Karpas-422 (cell line): ENCODE data around the gene DOCK4. TPM values are rescaled to one million over a fixed set of nuclear protein-coding genes. Genes with fewer than 3 reads are reported as not detected.

ENCODE experiments used
- DNase-seq: peaks from one replicate; pipeline ENCODE4 v3.0.0-alpha.2; 2015
- H2AFZ ChIP-seq: fragments of 200-600 bp; sonication (generic); 2 replicates; pipeline ENCODE4 v1.6.1; 2014; ENCODE audit warnings: antibody characterized with exemption, low read length, mixed read lengths
- H3K27ac ChIP-seq: fragments of 200-600 bp; sonication (generic); 2 replicates; pipeline ENCODE4 v1.5.1; 2014; ENCODE audit warnings: mild to moderate bottlenecking, low read length, moderate library complexity
- H3K27me3 ChIP-seq: fragments of 200-600 bp; sonication (generic); 2 replicates; pipeline ENCODE4 v1.6.1; 2014; ENCODE audit warnings: low read length, mixed read lengths
- H3K36me3 ChIP-seq: fragments of 200-600 bp; sonication (generic); 2 replicates; pipeline ENCODE4 v1.6.1; 2014; ENCODE audit warnings: low read length, mixed read lengths; ENCODE audit not compliant: insufficient read depth
- H3K4me1 ChIP-seq: fragments of 200-600 bp; sonication (generic); 2 replicates; pipeline ENCODE4 v1.6.1; 2014; ENCODE audit warnings: mild to moderate bottlenecking, low read length, mixed read lengths
- H3K4me2 ChIP-seq: fragments of 200-600 bp; sonication (generic); 2 replicates; pipeline ENCODE4 v1.6.1; 2014; ENCODE audit warnings: low read length, low read depth, mild to moderate bottlenecking; ENCODE audit not compliant: poor library complexity, severe bottlenecking
- H3K4me3 ChIP-seq: fragments of 200-600 bp; sonication (generic); 2 replicates; pipeline ENCODE4 v1.5.1; 2014; ENCODE audit warnings: mild to moderate bottlenecking, antibody characterized with exemption, low read length, mixed read lengths
- H3K79me2 ChIP-seq: fragments of 200-600 bp; sonication (generic); 2 replicates; pipeline ENCODE4 v1.6.1; 2014; ENCODE audit warnings: mild to moderate bottlenecking, low read length, mixed read lengths
- H3K9ac ChIP-seq: fragments of 200-600 bp; sonication (generic); 2 replicates; pipeline ENCODE4 v1.6.0; 2014; ENCODE audit warnings: low read length
- H3K9me2 ChIP-seq: fragments of 200-600 bp; sonication (generic), shearing (Covaris generic); replicated peaks from 2 replicates; pipeline ENCODE4 v1.6.0; 2014; ENCODE audit warnings: mild to moderate bottlenecking, low read length, moderate library complexity; ENCODE audit not compliant: insufficient read depth
- H3K9me3 ChIP-seq: fragments of 300-700, 200-600 bp; sonication (generic); 2 replicates; pipeline ENCODE4 v1.6.1; 2014; ENCODE audit warnings: low read length, mixed read lengths
- H4K20me1 ChIP-seq: fragments of 200-600 bp; sonication (generic); 2 replicates; pipeline ENCODE4 v1.6.1; 2014; ENCODE audit warnings: mild to moderate bottlenecking, antibody characterized with exemption, low read length, low read depth; ENCODE audit not compliant: insufficient read depth
- total RNA-seq: library from RNA; depleted of rRNA; stranded (reverse); fragments of >200 nt; shearing (Covaris generic); gene quantifications from 2 replicates; pipeline ENCODE4 v1.2.3, GENCODE V29; 2014; ENCODE audit warnings: low replicate concordance

The DOCK4 gene
- total RNA-seq, 1 experiment from 2014 or later = 0.07 TPM

- no peak for DNase-seq
- Histone ChIP-seq H3K9me3 (no peaks in the 10 kb centered on the region), H3K4me2 (no peak overlapping the region), H3K4me3 (no peak overlapping the region), H2AFZ (no peak overlapping the region), H3K9ac (no peak overlapping the region), H4K20me1 (no peaks in the 10 kb centered on the region), H3K9me2 (no peaks in the 10 kb centered on the region), H3K27me3 (no peaks in the 10 kb centered on the region), H3K4me1 (no peaks in the 10 kb centered on the region), H3K79me2 (no peaks in the 10 kb centered on the region), H3K27ac (no peak overlapping the region), H3K36me3 (no peaks in the 10 kb centered on the region)
Observed at GRCh38 chr7:112192236-112193154, 13.7 kb downstream of the DOCK4 start.

- no peaks in the 10 kb centered on the region for H3K4me1 ChIP-seq
Observed at GRCh38 chr7:112190120-112190519, 16.1 kb downstream of the DOCK4 start.

GRCh38 chr7:112189691-112190090 is 16.5 kb downstream of the DOCK4 start:
- Histone ChIP-seq H3K9me3 (no peaks in the 10 kb centered on the region), H2AFZ (no peak overlapping the region), H3K27me3 (no peaks in the 10 kb centered on the region), H3K79me2 (no peaks in the 10 kb centered on the region), H3K4me1 (no peaks in the 10 kb centered on the region), H3K4me3 (no peak overlapping the region), H3K9me2 (no peaks in the 10 kb centered on the region), H3K27ac (no peak overlapping the region), H3K36me3 (no peaks in the 10 kb centered on the region), H4K20me1 (no peaks in the 10 kb centered on the region), H3K9ac (no peak overlapping the region), H3K4me2 (no peak overlapping the region)
- no peak for DNase-seq

More at GRCh38 chr7:112190120-112190519, 16.1 kb downstream of the DOCK4 start:
- Histone ChIP-seq H3K27ac (no peak overlapping the region), H2AFZ (no peak overlapping the region), H3K79me2 (no peaks in the 10 kb centered on the region), H3K9me3 (no peaks in the 10 kb centered on the region), H4K20me1 (no peaks in the 10 kb centered on the region), H3K9ac (no peak overlapping the region), H3K4me2 (no peak overlapping the region), H3K9me2 (no peaks in the 10 kb centered on the region), H3K4me3 (no peak overlapping the region), H3K36me3 (no peaks in the 10 kb centered on the region), H3K27me3 (no peaks in the 10 kb centered on the region)
- no peak for DNase-seq

- no peak overlapping the region for H2AFZ ChIP-seq
- H3K79me2 ChIP-seq = no peaks in the 10 kb centered on the region
- H3K27ac ChIP-seq = no peak overlapping the region
- H3K4me1 ChIP-seq = no peaks in the 10 kb centered on the region
- no peak overlapping the region for H3K4me2 ChIP-seq
- no peaks in the 10 kb centered on the region for H4K20me1 ChIP-seq
- H3K27me3 ChIP-seq = no peaks in the 10 kb centered on the region; the same call in 1 of the 2 replicates
- DNase-seq = no peak
- H3K9ac ChIP-seq = no peak overlapping the region
- H3K36me3 ChIP-seq = no peaks in the 10 kb centered on the region
- no peak overlapping the region for H3K4me3 ChIP-seq
- no peaks in the 10 kb centered on the region for H3K9me2 ChIP-seq
- no peaks in the 10 kb centered on the region for H3K9me3 ChIP-seq
Observed at GRCh38 chr7:112188257-112188656, 17.9 kb downstream of the DOCK4 start.

- Histone ChIP-seq H2AFZ (no peak overlapping the region), H3K27ac (no peak overlapping the region), H3K4me2 (no peak overlapping the region), H3K79me2 (no peaks in the 10 kb centered on the region), H3K4me3 (no peak overlapping the region), H3K9me3 (no peaks in the 10 kb centered on the region), H3K36me3 (no peaks in the 10 kb centered on the region), H3K4me1 (no peaks in the 10 kb centered on the region), H3K9ac (no peak overlapping the region), H4K20me1 (no peaks in the 10 kb centered on the region), H3K9me2 (no peaks in the 10 kb centered on the region), H3K27me3 (no peaks in the 10 kb centered on the region; the same call in 1 of the 2 replicates)
- no peak for DNase-seq
Observed at GRCh38 chr7:112186300-112186699, 19.9 kb downstream of the DOCK4 start.

- Histone ChIP-seq H3K9ac (no peak overlapping the region), H3K36me3 (no peaks in the 10 kb centered on the region), H3K4me3 (no peak overlapping the region), H3K4me1 (no peaks in the 10 kb centered on the region), H3K9me3 (no peaks in the 10 kb centered on the region), H3K9me2 (no peaks in the 10 kb centered on the region), H3K27ac (no peak overlapping the region), H3K4me2 (no peak overlapping the region), H3K27me3 (no peaks in the 10 kb centered on the region; the same call in 1 of the 2 replicates), H3K79me2 (no peaks in the 10 kb centered on the region), H4K20me1 (no peaks in the 10 kb centered on the region), H2AFZ (no peak overlapping the region)
- no peak for DNase-seq
Observed at GRCh38 chr7:112185005-112185834, 21.0 kb downstream of the DOCK4 start.

- H3K9me3 ChIP-seq = no peaks in the 10 kb centered on the region
- no peak for DNase-seq
- H3K79me2 ChIP-seq = no peaks in the 10 kb centered on the region
- no peaks in the 10 kb centered on the region for H3K4me1 ChIP-seq
- H3K9ac ChIP-seq = no peak overlapping the region
- no peaks in the 10 kb centered on the region for H4K20me1 ChIP-seq
- H3K27me3 ChIP-seq = no peaks in the 10 kb centered on the region; the same call in 1 of the 2 replicates
- no peaks in the 10 kb centered on the region for H3K9me2 ChIP-seq
- no peak overlapping the region for H3K27ac ChIP-seq
- no peak overlapping the region for H3K4me3 ChIP-seq
- no peak overlapping the region for H2AFZ ChIP-seq
- H3K36me3 ChIP-seq = no peaks in the 10 kb centered on the region
- H3K4me2 ChIP-seq = no peak overlapping the region
Observed at GRCh38 chr7:112184455-112184854, 21.7 kb downstream of the DOCK4 start.

- H3K36me3 ChIP-seq = no peaks in the 10 kb centered on the region
- H3K9me3 ChIP-seq = no peaks in the 10 kb centered on the region
- H3K27ac ChIP-seq = no peak overlapping the region
- H3K9ac ChIP-seq = no peak overlapping the region
- no peaks in the 10 kb centered on the region for H3K79me2 ChIP-seq
- H3K27me3 ChIP-seq = no peaks in the 10 kb centered on the region; the same call in 1 of the 2 replicates
- H3K4me3 ChIP-seq = no peak overlapping the region
- H3K4me1 ChIP-seq = no peaks in the 10 kb centered on the region
- DNase-seq = no peak
- H3K4me2 ChIP-seq = no peak overlapping the region
- no peaks in the 10 kb centered on the region for H3K9me2 ChIP-seq
- no peaks in the 10 kb centered on the region for H4K20me1 ChIP-seq
- no peak overlapping the region for H2AFZ ChIP-seq
Observed at GRCh38 chr7:112183266-112183665, 22.9 kb downstream of the DOCK4 start.
